Adipocyte (in vitro differentiated cells): ENCODE measurements around the gene MAML3.
A peak's percentile ranks its signal among the peaks of the same experiment; 100 is the strongest.

Experiments used
- DNase-seq: peaks from one replicate; pipeline ENCODE4 v3.0.0-alpha.2; 2015; ENCODE audit warnings: low read depth
- H3K27me3 ChIP-seq: replicated peaks from 2 replicates; pipeline ENCODE4 v1.7.0; 2013; ENCODE audit warnings: mild to moderate bottlenecking, low read length, moderate library complexity; ENCODE audit not compliant: control insufficient read depth, insufficient read depth
- H3K36me3 ChIP-seq: 2 replicates; pipeline ENCODE4 v1.7.0; 2013; ENCODE audit warnings: low read length, mild to moderate bottlenecking, moderate library complexity; ENCODE audit not compliant: control insufficient read depth, insufficient read depth, severe bottlenecking
- H3K4me1 ChIP-seq: 2 replicates; pipeline ENCODE4 v1.7.0; 2013; ENCODE audit warnings: mild to moderate bottlenecking, low read length, moderate library complexity; ENCODE audit not compliant: control insufficient read depth, insufficient read depth
- H3K4me3 ChIP-seq: 2 replicates; pipeline ENCODE4 v1.7.0; 2013; ENCODE audit warnings: mild to moderate bottlenecking, low read length, moderate library complexity
- H3K9ac ChIP-seq: 2 replicates; pipeline ENCODE4 v1.7.0; 2013; ENCODE audit warnings: mild to moderate bottlenecking, low read length, moderate library complexity
- H3K9me3 ChIP-seq: 2 replicates; pipeline ENCODE4 v1.7.0; 2013; ENCODE audit warnings: mild to moderate bottlenecking, low read length, moderate library complexity; ENCODE audit not compliant: control insufficient read depth

Gene MAML3

DNA sequence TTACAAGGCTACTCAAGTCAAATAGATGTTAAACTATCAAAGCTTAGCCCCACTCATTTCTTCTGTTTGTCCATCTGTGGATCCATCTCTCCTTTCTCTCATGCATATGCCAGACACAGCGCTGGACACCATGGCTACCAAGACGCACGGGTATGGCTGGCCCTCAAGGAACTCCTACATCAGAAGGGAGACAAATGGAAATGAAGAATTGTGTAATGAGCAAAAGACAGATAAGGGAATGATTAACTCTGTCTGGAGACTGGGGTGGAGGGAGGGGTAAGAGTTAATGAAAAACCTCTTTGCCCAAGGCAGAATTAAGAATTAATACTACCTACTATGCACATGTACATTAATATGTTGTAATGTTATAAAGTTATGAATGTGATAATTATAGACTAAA, 400.3 kb downstream of the MAML3 start:
- Histone ChIP-seq H3K36me3 (no peaks in the 10 kb centered on the region), H3K27me3 (no peaks in the 10 kb centered on the region), H3K9ac (no peak overlapping the region), H3K4me1 (no peaks in the 10 kb centered on the region), H3K9me3 (no peaks in the 10 kb centered on the region), H3K4me3 (no peak overlapping the region)
- no peak for DNase-seq

DNA sequence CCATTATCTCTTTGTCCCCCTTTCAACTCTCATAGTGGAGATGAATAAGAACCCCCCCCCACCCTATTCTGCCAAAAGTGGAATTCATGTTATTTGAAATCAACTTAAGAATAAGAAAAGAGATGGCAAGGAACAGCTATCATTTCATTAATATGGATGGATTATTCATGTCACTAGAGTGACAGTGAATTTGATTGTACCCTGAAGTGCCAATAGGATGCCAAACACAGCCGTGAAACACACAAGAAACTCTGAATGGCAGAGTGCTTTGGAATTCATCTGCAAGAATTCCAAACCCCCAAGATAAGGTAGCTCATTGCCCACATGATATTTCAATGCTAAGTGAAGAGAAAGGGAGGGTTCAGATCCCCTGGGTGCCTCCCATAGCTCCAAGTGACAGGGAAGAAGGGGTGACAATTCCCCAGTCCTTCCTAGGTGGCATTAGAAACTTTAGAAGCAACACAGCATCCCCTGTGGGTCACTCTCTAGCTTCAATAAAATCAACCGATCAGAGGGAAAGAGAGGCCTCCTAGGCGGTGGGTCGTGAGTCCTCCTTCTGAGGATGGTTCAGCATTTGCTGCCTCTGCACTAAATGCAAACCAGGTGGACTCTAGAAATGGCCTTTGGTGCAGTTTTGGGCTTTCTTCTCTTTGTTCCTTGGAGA, 404.0 kb downstream of the MAML3 start:
- no peak overlapping the region for H3K9ac ChIP-seq
- H3K4me1 ChIP-seq: no peaks in the 10 kb centered on the region
- H3K36me3 ChIP-seq: no peaks in the 10 kb centered on the region
- no peak for DNase-seq
- no peaks in the 10 kb centered on the region for H3K9me3 ChIP-seq
- no peak overlapping the region for H3K4me3 ChIP-seq
- no peaks in the 10 kb centered on the region for H3K27me3 ChIP-seq

- Histone ChIP-seq H3K4me3 (no peak overlapping the region), H3K36me3 (no peaks in the 10 kb centered on the region)
- no peak for DNase-seq
These were observed 404.6 kb downstream of the MAML3 start for GRCh38 chr4:139749338-139749737.

GRCh38 chr4:139746431-139747171, 407.4 kb downstream of the MAML3 start:
- Histone ChIP-seq H3K4me1 (peaks cover 13% of the 10 kb centered on the region), H3K9ac (no peak overlapping the region), H3K27me3 (no peaks in the 10 kb centered on the region), H3K4me3 (no peak overlapping the region), H3K9me3 (no peaks in the 10 kb centered on the region), H3K36me3 (no peaks in the 10 kb centered on the region)
- DNase-seq: no peak

More at GRCh38 chr4:139749338-139749737, 404.6 kb downstream of the MAML3 start:
- Histone ChIP-seq H3K27me3 (no peaks in the 10 kb centered on the region), H3K4me1 (no peaks in the 10 kb centered on the region), H3K9me3 (no peaks in the 10 kb centered on the region), H3K9ac (no peak overlapping the region)

DNA sequence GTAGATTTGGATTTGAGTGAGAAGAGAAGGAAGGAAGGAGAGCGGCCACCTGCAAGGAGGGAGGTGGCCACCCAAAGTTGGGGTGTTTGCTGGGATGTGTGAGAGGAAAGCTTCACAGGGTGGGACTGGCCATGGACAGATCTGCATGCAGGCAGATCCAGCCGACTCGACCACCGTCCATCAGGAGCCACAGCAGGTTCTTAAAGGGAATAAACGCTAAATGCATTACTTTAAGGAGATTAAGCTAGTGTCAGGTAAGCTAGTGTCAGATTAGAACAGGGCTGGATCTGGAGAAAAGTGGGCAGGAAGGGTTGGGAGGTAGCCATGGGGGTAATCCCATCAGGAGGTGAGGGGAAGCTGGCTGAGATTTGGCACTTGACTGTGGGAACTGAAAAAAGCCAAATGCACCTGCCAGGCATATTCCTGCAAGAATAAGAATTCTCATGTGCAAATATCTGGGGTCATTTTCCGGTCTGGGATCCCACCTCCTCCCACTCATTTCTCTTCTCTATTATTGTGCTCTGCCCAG, 408.8 kb downstream of the MAML3 start:
- H3K4me1 ChIP-seq: peaks cover 23% of the 10 kb centered on the region
- no peak overlapping the region for H3K4me3 ChIP-seq
- no peaks in the 10 kb centered on the region for H3K9me3 ChIP-seq
- H3K9ac ChIP-seq: no peak overlapping the region
- DNase-seq: no peak
- H3K27me3 ChIP-seq: no peaks in the 10 kb centered on the region
- H3K36me3 ChIP-seq: no peaks in the 10 kb centered on the region

- H3K4me3 ChIP-seq: no peak overlapping the region
- no peaks in the 10 kb centered on the region for H3K36me3 ChIP-seq
- no peaks in the 10 kb centered on the region for H3K9me3 ChIP-seq
- peaks cover 28% of the 10 kb centered on the region for H3K4me1 ChIP-seq
- H3K9ac ChIP-seq: no peak overlapping the region
- no peak for DNase-seq
- H3K27me3 ChIP-seq: no peaks in the 10 kb centered on the region
These were observed 409.8 kb downstream of the MAML3 start for GRCh38 chr4:139744232-139744631.

- Histone ChIP-seq H3K27me3 (no peaks in the 10 kb centered on the region), H3K4me3 (no peak overlapping the region), H3K36me3 (no peaks in the 10 kb centered on the region), H3K9ac (no peak overlapping the region), H3K4me1 (peaks cover 35% of the 10 kb centered on the region), H3K9me3 (no peaks in the 10 kb centered on the region)
- DNase-seq: no peak
These were observed 411.0 kb downstream of the MAML3 start for GRCh38 chr4:139743027-139743426.

- Histone ChIP-seq H3K4me3 (no peak overlapping the region), H3K9me3 (no peaks in the 10 kb centered on the region), H3K4me1 (peaks cover 50% of the 10 kb centered on the region), H3K36me3 (no peaks in the 10 kb centered on the region), H3K9ac (peak overlapping the region; percentile 19), H3K27me3 (no peaks in the 10 kb centered on the region)
- peak; percentile 92 for DNase-seq
These were observed 413.4 kb downstream of the MAML3 start for GRCh38 chr4:139740531-139741041.

DNA sequence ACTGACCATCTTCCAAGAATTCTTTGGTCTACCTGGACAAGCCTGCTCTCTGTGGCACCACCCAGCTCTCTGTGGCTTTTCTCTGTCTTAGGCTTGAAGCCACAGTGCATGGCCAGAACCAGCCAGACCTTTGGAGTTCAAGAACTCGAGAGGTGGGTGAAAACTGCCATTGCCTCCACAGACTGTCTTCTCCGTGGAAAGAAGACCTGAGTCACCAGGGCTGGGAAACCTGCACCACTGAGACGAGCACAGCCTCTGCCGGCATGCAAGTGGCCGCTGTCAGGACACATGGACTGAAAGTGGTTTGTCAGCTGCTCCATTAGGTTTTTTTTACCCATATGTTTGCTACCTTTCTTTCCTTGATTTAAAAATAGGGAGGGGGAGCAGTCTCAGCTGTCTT, 413.9 kb downstream of the MAML3 start:
- DNase-seq: no peak
- Histone ChIP-seq H3K4me3 (no peak overlapping the region), H3K36me3 (no peaks in the 10 kb centered on the region), H3K9me3 (no peaks in the 10 kb centered on the region), H3K27me3 (no peaks in the 10 kb centered on the region), H3K4me1 (peaks cover 54% of the 10 kb centered on the region), H3K9ac (peak overlapping the region; percentile 19)

GRCh38 chr4:139738846-139739613, 415.0 kb downstream of the MAML3 start:
- H3K9me3 ChIP-seq: no peaks in the 10 kb centered on the region
- H3K27me3 ChIP-seq: no peaks in the 10 kb centered on the region
- DNase-seq: no peak
- H3K9ac ChIP-seq: no peak overlapping the region
- H3K4me1 ChIP-seq: peaks cover 63% of the 10 kb centered on the region
- no peak overlapping the region for H3K4me3 ChIP-seq
- no peaks in the 10 kb centered on the region for H3K36me3 ChIP-seq

GRCh38 chr4:139736661-139737060, 417.3 kb downstream of the MAML3 start:
- Histone ChIP-seq H3K4me1 (peaks cover 54% of the 10 kb centered on the region), H3K9me3 (no peaks in the 10 kb centered on the region), H3K36me3 (no peaks in the 10 kb centered on the region), H3K9ac (peak overlapping the region; percentile 69), H3K4me3 (no peak overlapping the region), H3K27me3 (no peaks in the 10 kb centered on the region)
- DNase-seq: peak; percentile 38
